GM21717 (cell line): ENCODE measurements around the gene KISS1.
"Not testable (repeated sequence)": the region's sequence is repeated elsewhere in the genome, so short reads cannot be mapped to it uniquely, and the experiment has no call there.

Source experiments
- ATAC-seq: cut with Tn5 transposase; IDR thresholded peaks from one replicate; pipeline ENCODE4 v1.9.1; 2021; ENCODE audit warnings: mild to moderate bottlenecking, moderate library complexity; ENCODE audit not compliant: unreplicated experiment

The KISS1 gene, protein sequence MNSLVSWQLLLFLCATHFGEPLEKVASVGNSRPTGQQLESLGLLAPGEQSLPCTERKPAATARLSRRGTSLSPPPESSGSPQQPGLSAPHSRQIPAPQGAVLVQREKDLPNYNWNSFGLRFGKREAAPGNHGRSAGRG

DNA sequence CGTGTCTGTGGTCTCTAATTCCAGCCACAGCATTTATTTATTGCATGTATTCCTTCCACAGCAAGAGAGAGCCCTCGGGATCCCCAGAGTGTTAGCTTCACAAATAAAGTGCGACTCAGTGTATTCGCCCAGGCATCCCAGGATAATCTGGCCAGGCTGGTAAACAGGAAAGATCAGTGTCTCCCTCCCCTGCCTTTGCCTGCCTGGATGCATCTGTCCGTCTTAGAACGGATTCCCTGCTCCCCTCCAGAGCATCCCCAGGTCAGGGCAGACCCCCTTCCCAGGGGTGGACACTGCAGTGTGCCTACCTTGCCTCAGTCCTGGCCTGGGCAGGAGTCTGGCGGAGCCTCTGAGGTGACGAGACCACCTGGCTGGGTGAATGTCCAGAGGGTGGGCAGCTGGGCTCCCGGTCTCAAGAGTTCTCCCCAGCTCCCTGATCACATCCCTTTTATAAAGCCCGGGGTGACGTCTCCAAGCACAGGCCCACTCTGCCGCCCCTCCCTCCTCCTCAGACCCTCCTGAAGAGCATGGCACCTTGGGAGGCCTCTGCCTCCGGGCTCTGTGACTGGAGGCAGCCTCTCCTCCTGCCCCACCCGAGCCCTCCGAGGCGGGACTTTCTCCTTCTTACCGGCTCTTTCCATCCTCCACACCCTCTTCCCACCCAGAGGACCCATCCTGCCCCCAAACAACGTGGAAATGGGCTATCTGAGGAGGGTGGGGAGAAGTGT lies at the start of gene KISS1:
Gene KISS1 (minus strand): TSS at position 424 of the 728 bp plus-strand sequence. CDS start 3,615 bp downstream, outside the sequence.
- no peak for ATAC-seq

DNA sequence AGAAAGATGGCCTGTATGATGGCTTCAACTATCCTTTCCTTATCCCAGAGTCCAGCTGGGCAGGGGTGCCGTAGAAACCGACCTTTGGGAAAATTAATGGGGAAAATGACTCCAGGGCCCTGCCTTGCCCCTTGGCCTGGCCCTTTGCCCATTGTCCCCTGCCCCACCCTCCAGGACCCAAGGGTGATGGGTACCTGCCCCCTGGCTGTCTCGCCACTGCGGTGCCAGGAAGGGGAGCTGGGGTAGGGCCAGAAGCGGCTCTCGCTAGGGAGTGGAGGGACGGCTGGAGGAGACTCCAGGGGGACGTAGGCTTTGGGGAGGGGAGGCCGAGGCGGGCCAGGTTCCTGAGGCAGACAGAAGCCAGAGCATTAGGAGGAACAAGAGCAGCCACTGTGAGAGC lies 46.6 kb upstream of the KISS1 start:
- no peak for ATAC-seq

DNA sequence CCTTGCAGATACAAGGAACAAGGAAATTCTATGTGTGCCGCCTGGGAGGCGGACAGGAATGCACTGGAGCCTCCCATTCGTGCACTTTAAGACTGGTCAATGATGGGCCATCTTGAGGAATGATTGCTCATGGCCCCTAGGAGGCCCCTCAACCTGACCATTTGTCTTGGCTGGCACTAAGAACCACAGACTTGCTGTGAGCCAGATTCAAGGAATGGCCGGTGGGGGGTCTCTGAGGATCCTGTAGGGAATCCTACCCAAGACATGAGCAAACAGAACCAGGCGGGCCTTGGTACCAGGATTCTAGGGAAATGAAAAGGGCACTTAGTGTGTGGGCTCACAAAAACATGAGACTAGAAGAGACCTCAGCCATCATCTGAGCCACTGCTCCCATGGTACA lies 45.6 kb upstream of the KISS1 start:
- no peak for ATAC-seq

DNA sequence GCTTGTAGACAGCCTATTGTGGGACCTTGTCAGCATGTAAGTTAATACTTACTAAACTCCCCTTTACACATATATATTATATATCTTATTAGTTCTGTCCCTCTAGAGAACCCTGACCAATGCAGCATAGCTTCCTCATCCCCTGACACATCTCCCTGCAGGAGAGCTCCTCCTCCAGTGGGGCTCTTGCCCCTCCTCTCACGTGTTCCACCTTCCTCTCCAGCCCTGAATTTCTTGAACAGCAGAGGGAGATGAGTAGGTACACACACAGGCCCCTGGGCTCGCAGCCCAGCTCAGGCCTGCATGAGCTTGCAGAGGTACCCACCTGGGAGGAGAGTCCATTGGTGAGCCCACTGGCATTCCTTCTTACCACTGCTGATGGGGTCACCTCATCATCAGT lies 44.8 kb upstream of the KISS1 start:
- ATAC-seq, result no peak

DNA sequence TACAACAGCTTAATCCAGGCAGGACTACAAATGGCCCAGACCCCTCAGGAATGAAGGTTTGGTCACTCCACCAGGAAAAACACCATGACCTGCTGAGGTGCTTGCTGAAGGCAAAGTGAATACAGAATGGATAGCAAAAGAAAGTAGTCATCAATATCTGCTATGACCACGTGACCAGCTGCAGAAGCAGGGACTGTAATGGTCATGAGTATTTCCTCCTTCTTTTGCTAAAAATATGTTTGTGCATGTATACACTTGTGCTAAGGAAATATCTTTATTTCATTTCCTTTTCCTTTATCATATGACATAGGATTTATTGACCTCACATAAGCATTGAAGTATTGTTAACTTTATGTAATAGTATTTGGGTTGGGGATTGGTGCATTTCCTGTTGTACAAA lies 43.9 kb upstream of the KISS1 start:
- ATAC-seq, result no peak

DNA sequence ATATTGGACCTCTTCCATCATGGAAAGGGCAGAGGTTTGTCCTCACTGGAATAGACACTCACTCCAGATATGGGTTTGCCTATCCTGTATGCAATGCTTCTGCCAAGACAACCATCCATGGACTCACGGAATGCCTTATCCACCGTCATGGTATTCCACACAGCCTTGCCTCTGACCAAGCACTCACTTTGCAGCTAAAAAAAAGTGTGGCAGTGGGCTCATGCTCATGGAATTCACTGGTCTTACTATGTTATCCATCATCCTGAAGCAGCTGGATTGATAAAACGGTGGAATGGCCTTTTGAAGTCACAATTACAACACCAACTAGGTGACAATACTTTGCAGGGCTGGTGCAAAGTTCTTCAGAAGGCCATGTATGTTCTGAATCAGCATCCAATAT lies 43.1 kb upstream of the KISS1 start:
- not testable (repeated sequence) for ATAC-seq

DNA sequence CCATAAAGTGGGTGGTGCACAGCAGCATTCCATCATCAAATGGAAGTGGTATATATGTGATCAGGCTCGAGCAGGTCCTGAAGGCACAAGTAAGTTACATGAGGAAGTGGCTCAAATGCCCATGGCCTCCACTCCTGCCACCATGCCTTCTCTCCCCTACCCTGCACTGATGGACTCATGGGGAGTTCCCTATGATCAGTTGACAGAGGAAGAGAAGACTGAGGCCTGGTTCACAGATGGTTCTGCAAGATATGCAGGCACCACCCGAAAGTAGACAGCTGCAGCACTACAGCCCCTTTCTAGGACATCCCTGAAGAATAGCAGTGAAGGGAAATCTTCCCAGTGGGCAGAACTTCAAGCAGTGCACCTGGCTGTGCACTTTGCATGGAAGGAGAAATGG lies 42.2 kb upstream of the KISS1 start:
- ATAC-seq, result not testable (repeated sequence)

DNA sequence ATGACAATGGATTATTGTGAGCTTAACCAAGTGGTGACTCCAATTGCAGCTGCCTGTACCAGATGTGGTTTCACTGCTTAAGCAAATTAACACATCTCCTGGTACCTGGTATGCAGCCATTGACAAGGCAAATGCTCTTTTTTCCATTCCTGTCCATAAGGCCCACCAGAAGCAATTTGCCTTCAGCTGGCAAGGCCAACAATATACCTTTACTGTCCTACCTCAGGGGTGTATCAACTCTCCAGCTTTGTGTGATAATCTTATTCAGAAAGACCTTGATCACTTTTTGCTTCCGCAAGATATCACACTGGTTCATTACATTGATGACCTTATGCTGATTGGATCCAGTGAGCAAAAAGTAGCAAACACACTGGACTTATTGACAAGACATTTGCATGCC lies 41.2 kb upstream of the KISS1 start:
- ATAC-seq, result not testable (repeated sequence)

DNA sequence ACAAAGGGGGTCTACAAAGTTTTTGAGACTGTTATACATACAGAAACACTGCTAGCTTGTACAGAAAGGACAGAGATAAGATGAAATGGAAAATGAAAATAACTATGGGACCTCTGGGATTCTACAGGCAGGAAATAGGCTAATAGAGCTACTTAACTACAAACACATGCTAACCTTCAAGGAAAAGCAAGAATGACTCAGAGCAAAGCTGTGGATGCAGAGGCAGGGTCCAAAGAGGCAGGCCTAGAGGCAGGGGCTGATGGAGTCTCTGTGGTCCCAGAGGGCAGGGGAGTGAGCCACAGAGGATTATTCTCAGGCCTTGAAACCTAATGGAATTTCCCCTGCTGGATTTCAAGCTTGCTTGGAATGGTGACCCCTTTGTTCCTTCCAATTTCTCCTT lies 36.2 kb upstream of the KISS1 start:
- no peak for ATAC-seq

DNA sequence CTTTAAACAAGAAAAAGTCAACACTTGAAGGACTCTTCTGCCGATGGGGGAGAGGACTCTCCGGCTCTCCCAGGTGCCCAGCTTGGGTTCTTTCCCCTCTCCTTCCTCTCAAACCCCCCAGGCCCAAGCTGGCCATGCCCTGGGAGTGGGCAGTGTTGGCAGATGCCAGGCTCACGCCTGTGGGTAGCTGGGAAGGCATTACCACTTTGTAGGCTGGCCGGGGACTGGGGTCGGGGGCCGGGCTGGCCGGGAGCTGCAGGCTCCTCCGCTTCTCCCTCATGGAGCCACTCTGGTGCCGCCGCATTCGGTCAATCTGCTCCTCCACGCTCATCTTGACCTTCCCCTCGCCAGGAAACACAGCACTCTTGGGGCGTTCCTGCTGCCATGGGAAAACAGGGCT lies 33.9 kb upstream of the KISS1 start:
- ATAC-seq, result no peak

DNA sequence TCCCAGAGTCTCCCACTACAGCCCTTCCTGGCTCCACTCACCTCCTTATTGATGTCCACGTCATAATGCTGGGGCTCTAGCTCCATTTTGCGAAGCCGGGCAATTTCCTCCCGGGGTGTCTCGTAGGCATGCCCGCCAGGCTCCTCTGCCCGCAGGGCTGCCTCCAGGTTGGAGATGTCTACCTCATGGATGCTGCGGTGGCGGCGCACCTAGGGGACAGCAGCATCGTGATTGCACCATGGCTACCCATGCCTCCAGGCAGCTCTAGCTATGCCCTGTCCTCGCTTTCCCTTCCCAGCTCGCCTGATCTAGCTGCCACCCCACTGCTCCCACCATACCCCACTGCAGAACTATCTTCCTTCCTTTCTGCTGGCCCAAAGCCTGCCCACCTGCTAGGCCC lies 32.6 kb upstream of the KISS1 start:
- ATAC-seq, result no peak

DNA sequence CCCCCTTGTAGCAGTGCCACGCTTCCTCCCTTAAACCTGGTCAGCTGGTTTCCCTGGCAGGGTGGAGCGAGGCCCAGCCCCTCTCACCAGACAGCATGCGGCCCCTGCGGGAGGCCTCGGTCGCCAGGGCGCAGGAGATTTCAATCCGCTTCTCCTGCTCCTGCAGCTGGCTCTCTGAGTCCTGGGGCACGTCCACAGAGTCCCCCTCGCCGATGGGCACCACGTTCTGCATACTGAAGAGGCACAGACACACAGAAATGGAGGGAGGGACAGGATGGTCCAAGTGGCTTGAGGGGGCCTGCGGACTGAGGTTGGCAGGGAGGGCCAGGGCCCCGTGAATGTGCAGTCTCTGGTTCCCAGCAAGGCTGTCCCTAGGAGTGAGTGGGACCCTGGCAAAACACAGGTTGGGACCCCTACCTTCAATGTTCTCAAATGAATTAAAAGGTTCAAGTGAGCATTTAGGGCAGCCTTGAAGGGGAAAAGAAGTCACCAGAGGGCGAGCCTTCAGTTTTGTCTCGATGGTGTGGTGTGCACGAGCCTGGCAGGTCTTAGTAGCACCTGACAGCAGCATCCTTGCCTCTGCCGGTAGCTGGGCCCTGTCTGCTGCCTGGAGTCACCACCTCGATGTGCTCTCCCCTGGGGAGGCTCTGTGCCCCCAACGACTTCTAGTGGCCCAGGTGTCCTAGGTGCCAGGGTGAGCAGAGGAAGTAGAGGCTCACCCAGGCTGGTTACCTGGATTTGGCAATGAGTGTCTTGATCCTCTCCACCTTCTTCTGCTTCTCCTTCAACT lies 31.9 kb upstream of the KISS1 start:
- ATAC-seq, result no peak

DNA sequence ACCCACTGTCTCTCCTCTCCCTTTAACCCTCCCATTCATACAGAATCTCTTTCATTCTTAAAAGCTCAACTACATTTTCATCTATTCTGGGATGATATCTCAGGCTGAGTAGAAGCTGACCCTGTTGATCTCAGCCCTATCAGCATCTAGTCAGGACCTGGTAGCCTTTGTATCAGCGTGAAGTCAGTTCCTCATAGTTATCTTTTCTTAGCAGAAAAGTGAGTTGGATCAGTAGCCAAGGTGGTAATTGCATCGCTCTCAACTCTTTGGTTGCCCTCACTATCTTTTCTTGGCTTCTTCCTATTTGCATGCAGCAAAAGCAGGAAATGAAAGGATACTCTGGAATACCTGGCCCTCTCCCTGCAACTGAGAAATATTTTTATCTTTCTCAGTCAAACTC lies 31.1 kb upstream of the KISS1 start:
- ATAC-seq, result no peak

DNA sequence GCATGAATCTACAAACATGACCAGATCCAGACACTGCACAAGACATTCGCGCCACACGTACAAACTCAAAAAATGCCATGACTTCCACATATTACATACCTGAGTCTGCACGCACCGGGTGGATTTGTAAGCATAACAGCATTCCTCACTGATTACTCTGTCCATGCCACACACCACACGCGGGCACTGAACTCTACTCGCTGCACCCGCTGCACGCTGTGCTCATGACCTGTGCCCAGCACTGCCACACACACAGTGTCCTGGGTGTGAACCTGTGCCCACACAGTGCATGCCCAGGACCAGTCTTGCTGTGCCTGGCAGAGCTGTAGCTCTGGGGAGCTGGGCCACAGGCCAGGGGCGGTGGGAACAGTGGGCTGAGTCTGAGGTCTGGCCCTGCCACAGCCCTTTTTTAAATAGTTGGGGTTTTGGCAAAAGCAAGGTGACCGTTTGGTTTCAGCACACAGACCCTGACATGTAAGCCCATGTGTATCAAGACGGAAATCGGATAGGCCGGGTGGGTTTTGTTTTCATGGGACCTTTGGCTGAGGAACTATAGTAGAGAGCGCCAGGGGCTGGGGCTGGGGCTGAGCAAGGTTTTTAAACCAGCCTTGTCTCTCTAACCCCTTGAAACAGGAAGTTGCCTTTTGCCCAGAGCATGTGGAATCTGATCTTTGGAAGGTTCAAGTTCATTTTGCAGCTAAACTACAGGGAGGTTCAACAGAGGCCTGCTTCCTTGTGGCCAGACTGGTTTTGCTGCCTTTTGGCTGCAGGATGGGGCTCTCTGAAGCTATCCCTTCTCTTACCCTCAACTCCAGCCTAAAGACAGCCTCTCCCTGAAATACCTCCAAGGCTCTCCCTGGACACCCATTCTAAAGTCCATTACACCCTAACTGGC lies 29.8 kb upstream of the KISS1 start:
- no peak for ATAC-seq

DNA sequence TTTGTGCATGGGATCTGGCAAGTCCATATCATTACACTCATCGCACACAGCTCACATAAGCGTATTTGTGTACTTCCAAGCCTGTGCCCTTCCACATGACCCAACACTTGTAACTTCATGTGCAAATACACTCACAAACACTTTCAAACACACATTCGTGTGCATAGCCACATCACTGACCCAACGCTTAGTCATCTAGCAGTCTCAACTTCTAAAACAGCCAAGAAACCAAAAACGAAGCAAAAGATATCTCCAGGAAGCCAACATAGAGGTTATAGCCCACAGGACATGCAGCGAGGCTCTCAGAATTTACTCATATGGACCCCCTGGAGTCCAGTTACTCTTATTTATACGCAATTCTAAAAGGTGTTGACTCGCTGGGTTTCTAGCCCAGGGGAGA lies 28.4 kb upstream of the KISS1 start:
- no peak for ATAC-seq

DNA sequence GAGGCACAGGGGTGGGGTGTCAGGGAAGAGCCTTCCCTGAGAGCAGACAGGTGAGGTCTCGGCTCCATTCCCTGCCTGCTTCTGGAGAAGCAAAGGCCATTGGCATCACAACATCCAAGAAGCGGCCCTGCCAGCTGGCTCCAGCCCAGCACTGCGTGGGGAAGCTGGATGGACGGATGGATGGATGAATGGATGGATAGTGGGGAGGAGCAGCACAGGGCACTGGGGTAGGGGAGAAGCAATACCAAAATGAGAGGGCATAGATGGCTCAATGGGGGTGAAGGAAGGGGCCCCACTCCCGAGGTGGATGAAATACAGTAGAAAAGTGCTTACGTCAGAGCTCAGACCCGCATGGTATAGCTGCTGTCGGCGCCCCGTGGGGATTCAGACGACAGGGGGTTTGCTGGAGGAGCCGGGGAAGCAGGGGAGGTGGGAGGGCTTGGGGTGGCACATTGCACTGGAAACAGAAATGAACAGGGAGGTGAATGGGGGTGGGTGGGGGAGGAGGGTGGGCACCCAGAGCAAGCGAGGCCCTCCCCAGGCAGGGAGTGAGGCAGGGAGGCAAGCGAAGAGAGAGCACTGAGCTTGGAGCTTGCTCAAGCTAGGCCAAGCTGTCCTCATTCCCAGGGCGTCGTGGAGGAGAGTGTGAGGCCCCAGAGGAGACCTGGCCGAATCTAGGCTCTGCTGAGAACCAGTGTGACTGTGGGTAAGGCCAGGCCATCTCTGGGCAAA lies 27.0 kb upstream of the KISS1 start:
- ATAC-seq, result no peak

DNA sequence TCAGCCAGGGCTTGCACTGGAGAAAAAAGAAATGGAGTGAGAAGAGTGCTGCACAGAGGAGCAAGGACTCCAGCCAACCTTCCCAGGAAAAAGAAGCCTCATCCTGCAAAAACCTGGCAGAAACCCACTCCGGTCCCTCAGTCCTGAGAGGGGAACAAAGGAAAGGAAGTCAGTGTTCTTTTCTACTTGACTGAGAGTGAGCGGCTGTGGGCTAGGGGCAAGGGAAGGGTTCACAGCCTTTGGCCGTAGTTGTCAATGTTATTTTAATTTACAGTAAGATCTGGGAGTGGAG lies 26.4 kb upstream of the KISS1 start:
- no peak for ATAC-seq

DNA sequence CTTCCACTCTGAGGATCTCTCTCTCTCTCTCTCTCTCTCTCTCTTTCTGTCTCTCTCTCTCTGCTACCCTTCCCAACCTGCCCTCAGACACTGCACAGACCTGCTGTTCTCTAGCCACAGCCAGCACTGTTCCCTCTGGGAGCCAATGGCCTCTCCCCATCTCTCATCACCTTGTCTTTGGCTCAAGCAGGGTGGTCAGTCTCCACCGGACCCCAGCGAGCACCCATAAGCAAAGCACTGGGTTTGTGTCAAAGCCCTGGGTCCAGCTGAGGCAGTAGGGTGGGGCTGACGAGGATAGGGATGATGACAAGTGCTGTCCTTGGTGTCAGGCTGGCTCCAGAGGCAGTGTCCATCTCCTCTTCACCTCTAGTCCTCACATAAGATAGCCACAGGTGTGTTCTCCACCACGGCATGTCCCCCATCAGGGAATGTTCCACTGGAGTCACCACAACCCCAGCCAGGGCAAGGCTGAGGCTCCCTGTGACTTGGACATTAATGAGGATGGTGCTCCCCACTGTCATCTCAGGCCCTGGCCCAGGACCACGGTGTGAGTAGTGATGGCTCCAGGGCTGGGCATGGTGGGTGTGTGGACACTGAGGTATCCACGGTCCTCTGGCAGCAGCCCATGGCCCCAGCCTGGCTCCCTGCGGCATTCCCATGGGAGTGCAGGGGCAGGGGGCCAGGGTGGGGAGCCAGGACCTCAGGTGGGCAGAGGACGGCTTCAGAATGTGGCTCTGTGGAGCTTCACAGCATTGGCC lies 25.9 kb upstream of the KISS1 start:
- no peak for ATAC-seq

DNA sequence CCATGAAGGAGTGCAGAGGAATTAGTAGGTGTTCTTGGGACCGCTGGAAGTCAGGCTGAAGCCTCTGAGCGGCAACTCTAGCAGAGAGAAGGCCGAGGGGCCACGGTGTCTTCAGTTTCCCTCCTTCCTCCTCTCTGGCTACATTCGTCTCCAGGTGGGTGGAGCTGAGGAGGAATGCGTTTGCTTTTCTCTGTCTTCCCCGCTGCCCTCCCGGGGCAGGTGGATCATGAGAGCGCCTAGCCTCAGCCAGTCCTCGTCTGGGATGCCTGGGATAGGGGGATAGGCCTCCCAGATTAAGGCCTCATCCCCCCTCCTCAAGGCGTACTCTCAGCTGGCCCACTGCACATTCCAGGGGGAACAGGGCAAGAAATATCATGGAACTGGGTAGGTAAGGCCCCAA lies 25.0 kb upstream of the KISS1 start:
- no peak for ATAC-seq
